ENCODE measurements around the gene MMP25.
"Not testable (repeated sequence)": the region's sequence is repeated elsewhere in the genome, so short reads cannot be mapped to it uniquely, and the experiment has no call there.

Gene MMP25

DNA sequence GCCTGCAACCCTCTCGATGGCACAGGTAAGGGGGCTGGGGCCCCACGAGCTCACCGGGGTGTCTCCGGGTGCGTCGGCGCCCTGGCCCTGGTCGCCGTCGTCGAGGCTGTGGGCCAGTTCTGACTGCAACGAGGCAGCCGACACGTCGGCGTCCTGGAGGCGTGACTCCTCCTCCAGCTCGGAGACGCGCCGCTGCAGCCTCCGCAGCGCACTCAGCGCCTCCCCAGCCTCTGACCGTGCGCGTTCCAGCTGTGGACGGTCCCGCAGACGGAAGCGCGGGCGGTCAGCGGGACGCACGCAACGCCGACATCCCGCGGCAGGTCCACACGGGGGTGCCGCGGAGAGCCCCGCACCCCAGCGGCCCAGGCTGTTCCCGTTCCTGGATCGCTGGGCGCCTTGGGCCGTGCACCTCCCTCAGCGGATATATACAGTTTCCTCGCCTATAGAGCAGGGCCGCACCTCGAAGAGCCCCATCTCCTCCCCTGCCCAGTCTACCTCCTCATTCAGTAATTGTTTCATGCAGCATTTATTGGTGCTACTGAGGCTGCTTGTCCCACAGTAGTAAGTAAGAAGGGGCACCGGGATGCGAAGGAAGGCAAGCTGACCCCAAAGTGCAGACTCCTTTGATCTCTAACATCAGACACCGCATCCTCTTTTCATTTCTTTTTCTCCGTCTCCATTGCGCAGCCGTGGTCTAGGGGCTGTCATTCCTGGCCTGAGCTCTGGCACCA lies 16.7 kb upstream of the MMP25 start:
- DNase-seq (ENCODE audit: low read depth in 3 of 3, low spot score in 1 of 3): no peak

DNA sequence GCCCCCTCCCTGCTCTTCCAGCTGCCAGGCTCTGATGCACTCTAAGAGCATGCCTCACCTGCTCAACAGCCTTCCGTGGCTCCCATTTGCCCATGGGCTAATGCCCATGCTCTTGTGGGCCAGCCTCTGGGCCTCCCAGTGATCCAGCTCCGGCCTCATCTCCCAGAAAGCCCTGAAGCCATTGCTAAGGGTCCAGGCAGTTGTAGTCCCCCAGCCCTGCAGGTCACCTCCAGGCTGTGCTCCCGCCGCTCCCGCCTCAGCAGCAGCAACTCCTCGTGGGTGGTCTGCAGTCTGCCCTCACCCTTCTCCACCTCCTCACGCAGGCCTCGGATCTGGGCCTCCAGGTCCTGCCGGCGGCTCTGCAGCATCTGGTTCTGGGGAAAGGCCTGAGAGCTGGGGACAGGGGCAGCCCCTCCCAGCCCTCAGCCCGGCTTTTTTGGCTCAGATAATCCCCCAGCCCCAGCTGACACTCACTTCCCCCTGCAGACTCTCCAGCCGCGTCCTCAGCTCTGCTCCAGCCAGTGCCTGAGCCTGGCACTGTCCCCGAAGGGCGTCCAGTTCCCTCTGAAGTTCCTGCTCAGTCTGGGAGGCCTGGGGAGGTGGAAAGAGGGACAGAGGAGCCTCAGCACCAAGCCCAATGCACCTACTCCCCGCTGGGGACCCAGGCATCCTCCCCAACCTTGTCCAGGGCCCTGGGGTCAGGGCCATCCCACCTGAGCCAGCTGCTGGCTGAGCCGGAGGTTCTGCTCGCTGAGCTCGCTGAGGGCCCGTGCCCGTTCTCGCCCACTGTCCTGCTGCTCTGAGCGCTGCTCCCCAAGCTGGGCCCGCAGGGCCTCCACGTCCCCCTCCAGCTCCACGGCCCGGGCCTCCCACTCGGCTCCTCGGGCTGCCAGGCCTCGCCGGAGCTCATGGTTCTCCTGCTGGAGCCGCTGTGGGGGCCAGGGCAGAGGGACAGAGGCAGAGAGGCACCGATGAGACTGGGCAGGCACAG lies 15.8 kb upstream of the MMP25 start:
- DNase-seq (ENCODE audit: low read depth in 3 of 3, low spot score in 1 of 3): no peak

DNA sequence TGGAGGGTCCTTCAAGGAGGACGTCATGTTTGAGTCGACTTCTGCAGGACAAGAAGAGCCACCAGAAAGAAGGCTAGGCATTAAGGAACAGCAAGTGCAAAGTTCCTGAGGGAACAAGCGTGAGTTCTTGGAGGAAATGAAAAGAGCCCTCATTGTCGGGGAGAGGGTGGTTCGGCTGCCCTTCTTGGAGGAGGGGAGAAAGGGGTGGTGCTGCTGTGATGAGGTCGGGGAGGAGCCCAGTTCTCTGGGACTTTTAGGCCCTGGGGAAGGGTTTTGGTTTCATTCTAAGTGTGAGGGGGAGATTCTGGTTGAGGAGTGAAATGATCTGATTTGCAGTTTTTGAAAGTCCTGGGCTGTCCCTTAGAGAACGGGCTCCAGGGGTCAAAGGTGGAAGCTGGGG lies 13.7 kb upstream of the MMP25 start:
- DNase-seq (ENCODE audit: low read depth in 3 of 3, low spot score in 1 of 3): no peak

DNA sequence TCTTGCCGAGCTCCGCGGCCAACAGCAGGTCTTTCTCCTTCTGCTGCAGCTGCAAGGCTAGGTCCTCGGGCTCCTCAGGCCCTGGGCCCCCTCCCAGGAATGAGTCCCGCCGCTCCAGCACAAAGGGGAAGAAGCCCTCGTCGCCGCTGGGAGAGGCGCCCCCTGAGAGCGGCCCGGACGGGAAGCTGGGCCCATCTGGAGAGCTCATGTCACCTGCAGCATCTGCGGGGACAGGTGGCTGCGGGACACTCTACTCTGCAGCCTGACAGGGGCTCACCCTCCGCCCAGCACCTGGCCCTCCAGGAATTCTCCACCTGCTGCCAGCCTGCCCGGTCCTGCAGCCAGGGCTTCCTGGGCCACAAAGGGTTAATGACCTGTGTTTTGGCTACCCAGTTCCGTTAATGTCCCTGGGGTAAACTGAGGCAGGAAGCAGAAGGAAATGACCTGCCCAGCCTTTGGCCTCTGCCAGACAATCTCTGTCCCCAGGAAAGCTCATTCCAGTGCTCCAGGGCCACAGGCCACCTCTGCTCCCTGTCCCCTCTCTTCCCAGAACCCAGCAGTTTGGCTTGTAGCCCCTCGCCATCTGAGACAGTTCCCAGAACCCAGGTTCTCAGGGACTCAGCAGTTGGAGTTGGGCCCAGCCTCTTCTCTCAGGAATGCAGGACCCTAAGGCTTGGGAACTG lies 10.9 kb upstream of the MMP25 start:
- DNase-seq (ENCODE audit: low read depth in 3 of 3, low spot score in 1 of 3): no peak

DNA sequence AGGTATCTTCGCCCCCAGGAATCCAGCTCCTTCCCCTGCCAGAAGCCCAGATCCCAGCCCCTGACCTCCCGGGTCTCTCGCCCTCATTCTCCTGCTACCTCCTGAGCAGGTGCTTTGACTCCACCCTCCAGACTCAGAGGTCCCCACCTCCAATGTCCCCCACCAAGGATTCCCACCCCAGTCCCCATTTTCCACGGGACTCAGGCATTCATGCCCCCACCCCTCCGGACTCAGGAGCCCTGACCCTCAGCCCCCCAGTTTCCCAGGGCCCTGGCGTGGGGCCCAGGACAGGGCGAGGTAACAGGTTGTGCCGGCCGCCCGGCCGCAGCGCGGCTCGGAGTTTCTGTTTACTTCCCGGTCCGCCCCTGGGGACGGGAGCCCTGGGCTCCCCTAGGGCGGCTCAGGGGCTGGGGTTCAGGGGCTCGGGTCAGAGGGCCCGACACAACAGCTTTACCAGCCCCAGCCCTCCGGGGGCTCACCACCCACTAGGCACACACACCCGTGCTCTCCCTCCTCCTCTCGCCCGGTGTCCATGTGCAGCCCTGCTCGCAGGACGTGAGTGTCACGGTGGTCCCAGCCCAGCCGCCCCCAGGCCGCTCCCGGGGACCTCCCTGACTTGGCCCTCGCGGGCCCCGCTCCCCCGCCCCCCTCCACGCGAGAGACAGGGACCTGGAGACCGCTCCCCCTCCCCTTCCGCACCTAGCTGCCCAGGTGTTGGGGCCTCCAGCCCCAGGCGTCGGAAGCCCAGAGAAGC lies 10.2 kb upstream of the MMP25 start:
- DNase-seq (ENCODE audit: low read depth in 3 of 3, low spot score in 1 of 3): no peak

DNA sequence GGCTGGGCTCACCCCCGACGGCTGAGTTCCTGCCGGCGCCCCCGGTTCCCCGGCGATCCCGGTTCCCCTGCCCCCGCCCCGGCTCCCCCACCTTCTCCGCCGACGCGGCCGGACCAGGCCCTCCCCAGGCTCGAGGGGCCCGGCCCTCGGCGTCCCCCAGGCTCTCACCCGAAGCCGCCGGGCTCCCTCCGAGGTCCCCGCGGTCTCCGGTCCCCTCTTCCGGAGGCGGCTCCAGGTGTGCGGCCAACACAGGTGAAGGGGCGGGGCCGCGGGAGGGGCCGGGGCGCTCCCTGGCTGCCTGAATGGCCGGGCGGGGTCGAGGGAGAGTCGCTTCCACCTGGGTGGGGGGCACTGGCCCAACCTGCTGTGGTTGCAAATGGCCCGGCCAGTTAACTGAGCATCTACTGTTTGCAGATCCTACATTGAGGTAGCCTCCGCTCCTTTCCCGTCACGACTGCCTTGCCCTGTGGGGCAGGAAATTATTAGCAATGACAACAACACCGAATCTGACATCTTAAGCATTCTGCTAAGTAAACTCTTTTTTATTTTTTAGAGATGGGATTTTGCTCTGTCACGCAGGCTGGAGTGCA lies 9.5 kb upstream of the MMP25 start, which contains the start of gene BICDL2:
TSS of gene BICDL2 (minus strand) at position 219 of the 590 bp plus-strand sequence. CDS start 1,448 bp downstream, outside the sequence.
- DNase-seq (ENCODE audit: low read depth in 3 of 3, low spot score in 1 of 3): no peak

DNA sequence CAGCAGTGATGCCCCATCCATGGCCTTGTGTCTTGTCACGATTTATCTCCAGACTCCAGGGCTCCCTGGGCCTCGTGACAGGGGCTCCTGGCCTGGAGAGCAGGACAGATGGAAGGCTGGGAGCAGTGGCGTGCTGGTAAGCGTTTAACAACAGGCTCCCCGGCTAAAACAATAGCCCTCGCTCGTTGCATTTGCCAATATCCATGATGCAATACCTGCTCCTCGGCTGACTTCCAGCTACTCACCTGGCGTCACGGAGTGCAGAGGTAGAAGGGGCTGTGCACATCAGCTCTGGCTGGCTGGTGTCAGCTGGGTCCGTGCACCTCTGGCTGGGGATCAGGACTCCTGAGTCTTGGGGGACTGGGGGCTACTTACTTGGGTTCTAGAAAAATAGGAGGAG lies 8.1 kb upstream of the MMP25 start:
- DNase-seq (ENCODE audit: low read depth in 3 of 3, low spot score in 1 of 3): no peak

DNA sequence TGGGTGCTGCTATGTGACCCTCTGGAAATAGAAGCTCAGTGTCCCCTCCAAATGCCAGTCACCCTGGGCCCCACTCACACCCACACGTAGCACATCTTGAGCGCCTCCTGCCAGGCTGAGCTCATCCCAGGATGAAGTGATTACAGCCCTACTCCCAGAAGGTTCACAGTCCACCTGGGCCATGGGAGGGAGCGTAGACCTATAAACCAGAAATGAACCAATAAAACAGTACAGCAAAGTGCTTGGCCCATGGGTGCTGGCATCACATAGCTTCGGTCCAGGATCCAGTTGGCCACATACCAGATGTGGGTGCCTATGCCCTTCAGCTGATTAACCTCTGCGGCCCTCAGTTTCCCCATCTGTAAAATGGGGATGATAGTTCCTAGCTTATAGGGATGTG lies 7.5 kb upstream of the MMP25 start:
- no peak for DNase-seq (ENCODE audit: low read depth in 3 of 3, low spot score in 1 of 3)

DNA sequence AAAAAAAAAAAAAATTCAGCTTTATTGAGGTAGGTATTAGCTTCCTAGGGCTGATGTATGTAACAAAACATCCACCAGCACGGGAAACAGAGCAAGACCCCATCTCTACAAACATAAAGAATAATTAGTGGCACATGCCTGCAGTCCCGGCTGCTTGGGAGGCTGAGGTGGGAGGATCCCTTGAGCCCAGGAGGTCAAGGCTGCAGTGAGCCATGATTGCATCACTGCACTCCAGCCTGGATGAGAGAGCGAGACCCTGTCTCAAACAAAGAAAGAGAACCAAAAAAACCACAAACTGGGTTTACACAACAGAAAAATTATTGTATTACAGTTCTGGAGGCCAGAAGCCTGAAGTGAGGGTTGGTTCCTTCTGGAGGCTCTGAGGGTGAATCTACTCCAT lies 4.0 kb upstream of the MMP25 start:
- no peak for DNase-seq (ENCODE audit: low read depth in 3 of 3, low spot score in 1 of 3)

DNA sequence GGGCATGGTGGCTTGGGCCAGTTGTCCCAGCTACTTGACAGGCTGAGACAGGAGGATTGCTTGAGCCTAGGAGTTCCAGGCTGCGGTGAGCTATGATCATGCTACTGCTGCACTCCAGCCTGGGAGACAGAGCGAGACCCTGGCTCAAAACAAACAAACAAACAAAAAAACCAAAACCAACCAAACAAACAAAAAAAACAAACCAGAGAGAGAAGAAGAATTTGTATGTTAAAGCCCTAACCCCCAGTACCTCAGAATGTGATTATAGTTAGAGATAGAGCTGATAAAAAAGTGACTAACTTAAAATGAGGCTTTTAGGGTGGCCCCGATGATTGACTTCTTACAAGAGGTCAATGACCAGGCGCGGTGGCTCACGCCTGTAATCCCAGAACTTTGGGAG lies 1.7 kb upstream of the MMP25 start:
- DNase-seq (ENCODE audit: low read depth in 3 of 3, low spot score in 1 of 3): no peak

DNA sequence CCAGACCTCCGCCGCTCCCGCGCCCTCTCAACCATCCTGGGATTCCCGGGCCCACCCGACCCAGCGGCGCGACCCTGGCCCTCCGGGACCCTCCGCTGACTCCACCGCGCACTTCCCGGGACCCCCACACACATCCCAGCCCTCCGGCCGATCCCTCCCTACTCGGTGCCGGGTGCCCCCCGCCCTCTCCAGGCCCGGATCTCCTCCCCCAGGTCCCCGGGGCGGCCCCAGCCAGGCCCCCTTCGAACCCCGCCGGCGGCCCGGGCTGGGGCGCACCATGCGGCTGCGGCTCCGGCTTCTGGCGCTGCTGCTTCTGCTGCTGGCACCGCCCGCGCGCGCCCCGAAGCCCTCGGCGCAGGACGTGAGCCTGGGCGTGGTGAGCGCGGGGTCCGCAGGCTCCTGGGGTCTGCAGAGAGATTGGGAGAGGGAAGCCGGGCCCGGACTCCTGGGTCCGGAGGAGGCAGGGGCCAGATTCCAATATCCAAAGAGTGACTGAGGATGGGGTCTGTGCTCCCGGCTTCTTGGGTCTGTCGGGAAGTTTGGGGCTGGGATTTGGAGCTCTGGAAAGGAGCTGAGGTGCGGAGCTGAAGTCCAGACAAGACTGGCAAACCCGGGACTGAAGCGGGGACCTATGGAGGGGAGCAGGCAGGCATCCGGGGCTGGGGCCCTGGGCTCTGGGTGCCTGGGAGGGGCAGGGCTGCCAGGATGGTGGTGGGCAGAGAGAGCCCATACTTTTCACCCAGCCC lies 453 bp downstream of the MMP25 start:
- DNase-seq (ENCODE audit: low read depth in 3 of 3, low spot score in 1 of 3): no peak

DNA sequence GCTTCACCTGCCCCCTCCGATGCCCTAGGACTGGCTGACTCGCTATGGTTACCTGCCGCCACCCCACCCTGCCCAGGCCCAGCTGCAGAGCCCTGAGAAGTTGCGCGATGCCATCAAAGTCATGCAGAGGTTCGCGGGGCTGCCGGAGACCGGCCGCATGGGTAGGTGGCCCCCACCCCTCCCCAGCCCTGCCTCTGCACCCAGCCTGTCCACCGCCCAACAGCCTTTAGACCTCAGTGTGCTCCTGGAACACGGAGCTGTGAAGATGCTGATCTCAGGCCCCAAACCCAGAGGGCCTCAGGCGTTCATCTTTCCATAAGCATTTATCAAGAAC lies 993 bp downstream of the MMP25 start:
- DNase-seq (ENCODE audit: low read depth in 3 of 3, low spot score in 1 of 3): no peak

DNA sequence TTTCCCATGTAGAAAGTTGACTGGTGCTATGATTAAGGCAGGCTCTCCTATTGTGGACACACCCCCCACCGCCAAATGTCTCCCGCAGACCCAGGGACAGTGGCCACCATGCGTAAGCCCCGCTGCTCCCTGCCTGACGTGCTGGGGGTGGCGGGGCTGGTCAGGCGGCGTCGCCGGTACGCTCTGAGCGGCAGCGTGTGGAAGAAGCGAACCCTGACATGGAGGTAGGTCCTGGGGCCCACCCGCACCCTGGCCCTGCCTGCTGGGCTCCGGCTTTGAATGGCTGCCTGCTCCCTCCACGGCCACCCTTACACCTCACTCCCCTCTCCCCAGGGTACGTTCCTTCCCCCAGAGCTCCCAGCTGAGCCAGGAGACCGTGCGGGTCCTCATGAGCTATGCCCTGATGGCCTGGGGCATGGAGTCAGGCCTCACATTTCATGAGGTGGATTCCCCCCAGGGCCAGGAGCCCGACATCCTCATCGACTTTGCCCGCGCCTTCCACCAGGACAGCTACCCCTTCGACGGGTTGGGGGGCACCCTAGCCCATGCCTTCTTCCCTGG lies 3.6 kb downstream of the MMP25 start:
- DNase-seq (ENCODE audit: low read depth in 3 of 3, low spot score in 1 of 3): no peak

DNA sequence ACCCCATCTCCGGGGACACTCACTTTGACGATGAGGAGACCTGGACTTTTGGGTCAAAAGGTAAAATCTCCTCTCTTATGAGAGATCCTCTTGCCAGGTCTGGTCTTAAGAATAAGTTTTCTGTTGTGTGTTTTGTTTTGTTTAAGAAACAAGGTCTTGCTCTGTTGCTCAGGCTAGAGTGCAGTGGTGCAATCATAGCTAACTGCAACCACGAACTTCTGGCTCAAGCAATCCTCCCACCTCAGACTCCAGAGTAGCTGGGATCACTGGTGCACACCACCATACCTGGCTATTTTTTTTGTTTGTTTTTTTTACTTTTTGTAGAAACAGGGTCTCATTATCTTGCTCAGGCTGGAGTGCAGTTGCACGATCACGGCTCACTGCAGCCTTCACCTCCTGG lies 4.1 kb downstream of the MMP25 start:
- DNase-seq (ENCODE audit: low read depth in 3 of 3, low spot score in 1 of 3): no peak

DNA sequence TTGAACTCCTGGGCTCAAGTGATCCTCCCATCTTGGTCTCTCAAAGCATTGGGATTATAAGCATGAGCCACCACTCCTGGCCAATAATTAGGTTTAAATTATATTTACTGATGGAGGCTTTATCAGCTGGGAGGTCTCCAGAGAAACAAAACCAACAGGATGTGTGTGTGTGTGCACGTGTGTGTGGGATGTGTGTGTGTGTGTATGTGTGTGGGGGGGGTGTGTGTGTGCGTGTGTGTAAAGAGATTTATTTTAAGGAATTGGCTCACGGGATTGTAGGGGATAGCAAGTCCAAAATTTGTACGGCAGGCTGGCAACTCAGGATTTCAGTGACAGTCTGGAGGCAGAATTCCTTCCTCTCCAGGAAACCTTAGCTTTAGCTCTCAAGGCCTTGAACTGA lies 4.6 kb downstream of the MMP25 start:
- DNase-seq (ENCODE audit: low read depth in 3 of 3, low spot score in 1 of 3): no peak

DNA sequence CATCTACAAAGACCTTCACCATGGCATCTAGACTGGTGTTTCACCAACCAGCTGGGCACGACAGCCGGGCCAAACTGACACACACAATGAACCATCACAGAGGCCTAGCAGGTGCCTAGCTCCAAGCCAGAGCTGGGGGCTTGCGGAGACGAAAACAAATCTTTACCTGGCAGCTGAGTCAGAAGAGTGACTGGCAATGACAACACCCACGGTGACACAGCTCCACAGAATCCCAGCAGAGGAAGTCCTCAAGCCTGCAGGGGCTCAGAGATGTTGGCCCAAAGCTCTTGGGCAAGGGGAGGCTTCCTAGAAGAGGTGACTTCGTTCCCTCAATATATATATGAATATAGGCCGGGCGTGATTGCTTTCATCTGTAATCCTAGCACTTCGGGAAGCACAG lies 5.1 kb downstream of the MMP25 start:
- DNase-seq (ENCODE audit: low read depth in 3 of 3, low spot score in 1 of 3): no peak

DNA sequence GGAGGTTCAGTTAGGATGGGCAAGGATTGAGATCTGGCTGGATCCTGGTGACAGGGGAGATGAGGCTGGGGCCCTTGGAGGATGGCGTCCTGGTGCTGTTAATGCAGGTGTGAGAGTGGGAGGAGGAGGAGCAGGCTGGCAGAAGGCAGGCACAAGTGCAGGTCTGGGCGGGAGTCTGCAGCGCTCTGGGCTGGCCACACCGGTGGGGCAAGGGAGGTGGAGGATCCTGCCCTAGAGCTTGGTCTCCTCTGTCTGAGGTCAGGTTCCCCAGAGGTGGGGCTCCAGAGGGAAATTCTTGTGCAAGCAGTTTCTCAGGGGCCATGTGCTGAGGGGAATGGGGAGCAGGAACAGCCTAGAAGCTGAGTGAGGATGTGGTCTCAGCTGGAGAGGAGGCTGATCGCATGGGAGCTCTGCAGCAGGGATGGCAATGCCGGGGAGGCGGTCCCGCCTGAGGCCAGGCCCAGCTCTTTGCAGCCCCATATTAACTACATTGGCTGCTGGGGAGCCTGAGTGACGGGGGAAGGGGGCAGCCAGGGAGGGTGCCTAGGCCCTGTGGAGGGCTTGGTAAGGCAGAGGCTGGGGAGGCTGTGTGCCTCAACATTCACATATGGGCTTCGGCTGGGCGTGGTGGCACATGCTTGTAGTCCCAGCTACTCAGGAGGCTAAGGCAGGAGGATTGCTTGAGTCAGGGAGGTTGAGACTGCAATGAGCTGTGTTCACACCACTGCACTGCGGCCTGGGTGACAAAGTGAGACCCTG lies 6.4 kb downstream of the MMP25 start:
- not testable (repeated sequence) for DNase-seq (ENCODE audit: low read depth in 3 of 3, low spot score in 1 of 3)

DNA sequence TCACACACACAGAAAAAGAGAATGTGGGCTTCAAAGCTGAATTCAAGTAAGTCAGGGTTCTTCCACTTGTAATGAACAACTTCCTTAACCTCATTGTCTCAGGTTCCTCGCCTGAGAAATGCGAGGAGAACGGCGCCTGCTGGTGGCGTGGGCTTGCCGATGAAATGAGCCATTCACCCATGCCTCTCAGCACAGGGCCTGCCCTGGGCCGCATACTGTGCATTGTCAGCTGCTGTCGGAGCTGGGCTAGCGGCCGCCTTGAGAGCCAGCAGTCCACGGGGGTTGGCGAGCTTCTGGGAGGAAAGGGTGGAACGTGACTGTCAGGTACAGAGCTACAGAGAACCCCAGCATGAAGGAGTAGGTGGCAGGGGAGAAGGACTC lies 7.0 kb downstream of the MMP25 start:
- DNase-seq (ENCODE audit: low read depth in 3 of 3, low spot score in 1 of 3): not testable (repeated sequence)
